DMS153 (cell line): Measurements from ENCODE around the gene ENTREP1.

Experiments
- DNase-seq: peaks from one replicate; lab custom pipeline; 2025; lab: John Stamatoyannopoulos, UW

Gene ENTREP1

DNA sequence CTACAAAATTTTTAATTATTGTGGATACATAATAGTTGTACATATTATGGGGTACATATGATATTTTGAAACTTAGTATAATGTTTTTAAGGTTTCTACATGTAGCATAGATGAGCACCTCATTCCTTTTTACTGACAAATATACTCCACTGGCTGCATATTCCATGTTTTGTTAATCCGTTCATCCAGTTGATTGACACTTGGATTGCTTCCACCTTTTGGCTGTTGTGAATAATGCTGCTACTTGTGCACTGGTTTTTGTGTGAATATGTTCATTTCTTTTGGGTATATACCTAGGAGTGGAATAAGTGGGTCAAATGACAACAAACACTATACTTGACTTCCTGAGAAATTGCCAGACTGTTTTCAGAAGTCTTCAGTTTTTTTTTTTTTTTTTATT, 2.8 kb upstream of the ENTREP1 start:
- no peak for DNase-seq

DNA sequence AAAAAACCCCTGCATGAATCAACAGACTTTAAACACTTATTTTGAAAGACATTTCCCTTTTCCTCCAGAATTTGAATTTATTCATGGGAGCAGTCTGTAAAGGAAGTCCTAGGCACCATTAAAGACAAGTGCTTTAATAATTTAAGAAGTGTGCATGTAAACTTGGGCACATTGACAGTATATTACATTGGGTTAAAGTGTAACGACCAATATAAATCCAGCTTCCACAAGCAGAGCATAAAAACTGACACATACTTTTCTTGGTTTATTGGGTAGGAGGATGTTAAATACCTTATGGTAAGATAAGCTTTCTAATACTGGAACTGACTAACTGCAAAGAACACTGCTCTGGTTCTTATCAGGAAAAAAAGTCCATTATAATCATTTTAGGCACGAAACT, 1.2 kb upstream of the ENTREP1 start:
- no peak for DNase-seq

DNA sequence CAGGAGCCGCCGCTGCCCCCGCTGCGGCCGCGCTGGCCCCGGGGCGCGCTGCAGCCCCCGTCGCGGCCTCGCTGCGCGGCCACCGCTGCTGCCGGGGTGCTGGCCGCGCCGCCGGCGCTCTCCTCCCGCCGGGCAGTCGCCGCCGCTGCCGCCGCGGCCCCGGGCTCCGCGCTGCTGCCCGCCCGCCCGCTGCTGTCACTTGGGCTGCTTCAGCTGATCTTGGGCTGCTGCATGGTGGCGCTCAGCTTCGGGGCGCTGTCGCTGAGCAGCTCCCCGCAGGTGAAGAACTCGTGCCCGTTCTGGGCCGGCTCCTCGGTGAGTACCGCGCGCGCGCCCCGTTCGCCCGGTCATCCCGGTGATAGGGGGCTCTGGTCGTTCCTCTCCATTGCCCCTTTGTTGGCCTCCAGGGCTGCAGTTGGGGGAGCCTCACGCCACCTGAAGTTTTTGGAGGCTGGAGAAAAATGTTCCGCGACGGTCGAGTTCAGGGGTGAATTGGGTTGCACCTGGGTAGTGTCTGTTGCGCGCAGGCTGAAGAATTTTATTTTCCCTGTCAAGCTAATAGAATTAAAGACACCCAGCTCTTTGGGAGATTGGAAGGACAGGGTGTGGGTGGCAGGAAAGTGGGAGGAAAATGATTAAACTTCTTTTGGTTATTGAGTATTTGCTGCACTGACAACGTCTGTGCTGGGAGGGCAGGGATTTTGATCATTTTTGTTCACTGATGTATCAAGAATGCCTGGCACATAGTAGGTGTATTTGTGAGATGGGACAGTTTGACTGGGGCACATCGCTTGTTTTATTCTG, 596 bp downstream of the ENTREP1 start:
- DNase-seq: no peak

- no peak for DNase-seq
Measured at GRCh38 chr9:69326261-69326660, 1.2 kb downstream of the ENTREP1 start.

- no peak for DNase-seq
Measured at GRCh38 chr9:69330580-69330979, 5.6 kb downstream of the ENTREP1 start.

DNA sequence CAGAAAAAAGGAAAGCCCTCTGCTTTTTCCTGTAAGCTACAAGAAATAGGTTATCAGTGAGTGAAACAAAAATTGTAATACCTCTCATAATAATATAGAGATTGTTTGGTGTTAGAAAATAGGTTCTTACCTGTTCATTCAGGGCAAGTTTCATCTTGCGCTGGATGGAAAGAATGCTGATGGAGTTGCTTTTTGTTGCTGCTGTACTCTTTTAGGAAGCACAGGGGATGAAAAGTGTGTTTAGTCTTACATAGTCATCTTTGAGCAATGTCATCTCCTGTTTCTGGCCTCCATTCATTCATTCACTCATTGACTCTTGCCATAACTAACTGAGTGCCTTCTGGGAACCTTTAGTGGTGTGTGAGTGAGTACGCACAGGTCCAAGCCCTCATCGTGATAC, 6.4 kb downstream of the ENTREP1 start:
- DNase-seq: no peak

DNA sequence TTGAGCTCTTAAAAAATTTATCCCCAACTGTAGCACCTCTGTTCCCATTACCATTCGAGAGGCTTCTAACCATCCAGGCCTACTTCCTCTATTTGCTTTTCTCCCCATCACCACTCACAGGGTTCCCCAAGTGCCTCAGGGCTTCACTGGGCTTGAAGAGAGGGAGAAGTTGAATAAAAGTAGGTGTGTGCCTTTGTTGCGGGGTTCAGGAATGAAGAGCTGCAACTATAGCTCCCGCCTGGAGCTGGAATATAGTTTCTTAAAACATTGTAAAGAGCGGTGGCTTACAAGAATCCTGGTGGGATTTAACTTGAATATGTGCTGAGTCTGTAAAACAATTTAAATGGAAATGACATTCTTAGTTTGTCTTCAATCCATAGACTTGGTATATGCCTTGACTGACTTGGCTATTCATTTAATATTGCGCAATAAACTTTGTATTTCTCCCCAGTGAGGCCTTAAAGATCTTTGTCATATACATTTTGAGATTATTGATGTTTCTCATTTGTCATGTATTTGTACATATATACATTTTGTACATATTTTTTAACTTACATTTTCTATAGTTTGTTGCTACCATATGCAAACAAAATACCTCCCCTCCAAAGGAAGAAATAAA, 7.2 kb downstream of the ENTREP1 start:
- DNase-seq: no peak

- DNase-seq: no peak
Measured at GRCh38 chr9:69333716-69334115, 8.7 kb downstream of the ENTREP1 start.

- DNase-seq: no peak
Measured at GRCh38 chr9:69334317-69334716, 9.3 kb downstream of the ENTREP1 start.

DNA sequence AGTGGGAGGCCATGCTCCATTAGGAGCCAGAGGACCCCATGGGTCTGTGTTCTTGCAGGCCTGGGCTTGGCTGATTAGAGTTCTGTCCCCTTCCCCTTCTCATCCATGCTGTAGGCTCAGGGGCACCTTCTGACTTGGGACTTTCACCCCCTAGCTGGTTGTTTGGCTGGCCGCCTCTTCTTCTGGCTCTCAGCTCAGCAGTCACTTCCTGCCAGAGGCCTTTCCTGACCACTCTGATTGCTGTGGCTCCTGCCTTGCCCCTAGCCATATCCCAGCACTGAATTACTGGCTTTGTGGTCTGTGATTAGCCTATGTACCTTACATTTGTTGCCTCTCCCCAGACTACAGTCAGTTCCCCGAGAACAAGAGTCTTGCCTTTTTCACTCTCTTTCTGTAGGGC, 14.6 kb downstream of the ENTREP1 start:
- DNase-seq: no peak

GRCh38 chr9:69340631-69341030, 15.6 kb downstream of the ENTREP1 start:
- no peak for DNase-seq

GRCh38 chr9:69342769-69343168, 17.8 kb downstream of the ENTREP1 start:
- no peak for DNase-seq

DNA sequence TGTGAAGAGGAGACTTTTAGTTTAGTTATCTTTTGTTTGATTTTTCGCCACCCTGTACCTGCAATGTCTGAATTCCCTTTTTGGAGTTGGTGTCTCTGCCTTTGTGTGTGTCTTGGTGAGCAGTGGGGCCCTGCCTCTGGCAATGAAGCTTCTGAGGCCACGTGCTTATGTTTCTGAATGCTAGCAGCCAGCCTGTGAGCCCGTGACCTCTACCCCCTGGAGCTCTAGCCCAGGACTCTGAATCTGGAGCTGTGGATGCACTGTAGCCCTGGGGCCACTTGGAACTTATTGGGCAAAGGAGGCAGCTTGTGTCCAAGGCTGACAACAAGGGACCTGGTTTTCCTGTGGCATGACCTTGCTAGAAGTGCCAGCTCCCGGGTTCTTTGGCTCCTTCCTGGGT, 19.4 kb downstream of the ENTREP1 start:
- no peak for DNase-seq

DNA sequence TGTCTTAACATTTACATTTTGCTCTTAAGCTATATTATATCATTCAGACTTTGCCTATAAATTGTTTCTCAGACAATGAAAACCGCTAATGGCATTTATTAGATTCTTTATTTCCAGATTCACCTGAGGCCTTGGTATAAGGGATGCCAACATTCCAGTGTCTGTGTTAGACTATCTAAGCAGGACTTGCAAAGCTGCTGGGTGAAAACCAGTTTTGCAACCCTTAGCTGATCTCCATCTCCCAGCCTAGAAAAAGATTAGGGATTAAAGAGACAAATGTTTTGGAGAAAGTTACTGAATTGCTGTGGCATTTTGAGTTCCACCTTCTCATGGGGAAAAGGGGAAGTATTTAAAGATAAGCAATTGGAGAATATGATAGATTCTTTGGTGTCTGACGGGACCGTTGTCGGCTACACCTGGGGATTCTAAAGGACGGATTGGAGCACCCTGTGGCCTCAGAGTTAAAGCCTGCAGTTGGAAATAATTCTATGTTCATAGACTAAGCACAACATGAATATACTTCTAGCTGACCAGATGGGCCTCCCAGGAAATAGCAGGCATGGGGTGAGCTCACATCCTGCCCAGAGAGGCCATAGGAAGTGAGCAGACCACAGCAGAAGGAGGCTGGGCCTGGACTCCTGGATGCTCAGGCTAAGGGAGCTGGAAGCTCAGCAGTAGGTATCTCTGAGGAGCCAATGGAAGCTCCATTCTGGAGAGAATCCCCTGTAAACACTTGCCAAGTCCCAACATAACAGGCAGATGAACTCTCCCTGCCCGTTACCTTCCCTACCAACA, 21.8 kb downstream of the ENTREP1 start:
- DNase-seq: no peak

DNA sequence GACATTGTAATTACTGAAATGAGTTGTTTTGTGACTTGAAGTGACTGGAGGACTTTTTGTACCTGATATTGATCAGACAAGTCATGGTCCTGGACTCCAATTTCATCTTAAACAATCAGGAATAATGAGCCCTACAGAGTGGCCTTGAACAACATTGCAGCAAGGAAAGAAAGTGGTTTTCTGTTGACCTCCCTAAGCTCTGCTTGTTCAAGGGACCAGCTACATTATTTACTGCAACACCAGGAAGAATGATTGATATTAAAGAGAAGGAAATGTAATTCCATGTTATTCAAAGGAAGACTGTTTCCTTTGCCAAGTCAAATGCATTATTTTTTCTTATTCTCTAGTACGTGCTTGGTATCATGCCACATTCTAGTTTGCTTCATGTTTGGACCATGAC, 22.6 kb downstream of the ENTREP1 start:
- no peak for DNase-seq

- DNase-seq: no peak
Measured at GRCh38 chr9:69351227-69351626, 26.2 kb downstream of the ENTREP1 start.

DNA sequence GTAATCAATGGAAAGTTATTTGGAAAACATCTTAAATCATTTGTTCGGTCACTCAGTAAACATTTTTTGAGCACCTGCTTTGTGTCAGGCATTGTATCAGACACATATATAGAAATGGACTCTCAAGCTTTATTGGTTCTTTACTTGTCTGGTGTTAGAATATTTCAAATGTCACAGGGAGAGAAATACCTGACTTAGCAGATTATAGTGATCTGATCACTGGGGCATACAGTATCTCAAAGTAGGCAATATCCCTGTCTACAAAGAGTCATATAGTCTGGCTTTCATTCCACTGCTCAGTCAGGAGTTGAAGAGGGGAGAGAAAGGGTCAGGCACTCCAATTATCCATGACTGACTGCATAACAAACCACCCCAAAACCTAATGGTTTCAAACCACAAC, 30.2 kb downstream of the ENTREP1 start:
- DNase-seq: no peak

DNA sequence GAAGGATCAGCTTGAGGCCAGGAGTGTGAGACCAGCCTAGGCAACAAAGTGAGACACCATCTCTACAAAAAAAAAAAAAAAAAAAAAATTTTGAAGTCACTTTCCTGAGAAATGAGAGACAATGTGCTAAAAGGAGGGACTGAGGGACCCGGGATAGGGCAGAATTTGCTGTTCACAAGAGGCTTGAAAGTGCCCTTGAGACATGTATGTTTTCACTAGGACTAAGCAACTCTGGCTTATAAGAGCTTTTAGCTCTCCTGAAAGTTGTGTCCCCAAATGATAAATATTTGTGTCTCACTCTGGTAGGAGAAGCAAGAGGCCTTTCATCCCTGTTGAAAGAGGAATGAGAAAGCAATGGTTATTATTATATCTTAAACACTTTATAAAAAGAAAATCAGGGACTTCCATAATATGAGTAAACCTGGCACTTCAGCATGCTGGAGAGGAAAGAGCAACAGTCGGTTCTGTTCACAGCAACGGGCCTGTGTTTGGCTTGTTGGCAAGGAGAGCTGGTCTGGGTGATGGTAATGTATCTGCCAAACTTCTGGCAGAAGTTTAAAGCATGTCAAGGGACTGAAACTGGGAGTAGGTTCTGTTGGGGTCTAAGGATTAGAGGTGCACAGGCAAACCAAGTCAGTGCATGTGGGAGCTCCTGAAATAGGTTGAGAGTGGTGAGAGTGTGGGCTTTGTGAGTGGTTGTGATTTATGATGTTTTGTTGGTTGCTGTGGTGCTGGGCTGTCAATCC, 32.2 kb downstream of the ENTREP1 start:
- peak; percentile 37 for DNase-seq

GRCh38 chr9:69357821-69358220, 32.8 kb downstream of the ENTREP1 start:
- DNase-seq: no peak

GRCh38 chr9:69363191-69363590, 38.2 kb downstream of the ENTREP1 start:
- DNase-seq: no peak

DNA sequence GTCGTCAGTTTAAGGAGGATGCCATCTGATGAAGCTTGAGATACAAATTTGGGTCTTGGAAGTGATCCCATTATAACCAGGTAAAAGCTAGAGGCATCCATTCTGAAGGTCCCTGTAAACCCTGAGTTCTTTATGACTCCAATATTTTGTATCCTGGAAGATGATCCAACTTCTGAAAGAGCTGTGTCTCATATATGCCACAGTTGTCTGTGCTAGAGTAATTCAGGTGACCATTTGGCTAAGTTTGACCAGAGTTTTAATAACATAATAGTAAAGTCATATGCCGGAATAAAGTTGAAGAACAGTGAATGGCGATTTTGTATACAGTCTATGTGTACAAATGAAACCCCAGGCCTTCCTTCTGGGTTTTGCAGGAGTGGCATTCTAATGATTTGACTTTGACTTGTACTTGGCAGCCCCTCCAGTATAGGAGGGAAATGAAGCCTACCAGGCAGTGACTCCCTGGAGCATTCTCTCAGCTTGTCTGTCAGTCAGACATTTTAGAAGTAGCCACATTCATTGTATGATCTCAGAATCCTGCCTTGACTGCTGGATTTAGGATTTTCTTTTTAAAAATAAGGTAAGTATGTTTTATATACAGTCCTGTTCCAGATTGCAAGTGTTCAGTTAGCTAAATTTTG, 39.6 kb downstream of the ENTREP1 start:
- no peak for DNase-seq

DNA sequence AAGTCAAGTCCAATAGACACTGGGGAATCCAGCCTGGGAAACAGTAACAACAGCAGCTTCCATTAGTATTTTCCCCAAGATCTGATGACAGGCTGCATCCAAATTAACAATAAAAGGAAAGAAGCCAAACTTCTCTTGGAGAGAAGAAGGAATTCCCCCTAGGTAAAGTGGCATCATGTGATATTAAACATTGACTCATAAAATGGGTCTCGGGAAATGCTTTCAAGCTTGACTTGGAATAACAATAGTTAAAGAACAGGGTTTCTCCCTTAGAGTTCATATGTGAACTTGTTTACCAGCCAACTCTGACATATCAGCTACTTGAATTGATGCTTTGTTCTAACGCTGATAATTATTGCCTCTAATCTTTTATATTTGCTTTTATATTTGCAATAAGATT, 45.4 kb downstream of the ENTREP1 start:
- no peak for DNase-seq
